ENCODE measurements around the gene HLA-E.
"Not testable (repeated sequence)": the region's sequence is repeated elsewhere in the genome, so short reads cannot be mapped to it uniquely, and the experiment has no call there.

Gene HLA-E

DNA sequence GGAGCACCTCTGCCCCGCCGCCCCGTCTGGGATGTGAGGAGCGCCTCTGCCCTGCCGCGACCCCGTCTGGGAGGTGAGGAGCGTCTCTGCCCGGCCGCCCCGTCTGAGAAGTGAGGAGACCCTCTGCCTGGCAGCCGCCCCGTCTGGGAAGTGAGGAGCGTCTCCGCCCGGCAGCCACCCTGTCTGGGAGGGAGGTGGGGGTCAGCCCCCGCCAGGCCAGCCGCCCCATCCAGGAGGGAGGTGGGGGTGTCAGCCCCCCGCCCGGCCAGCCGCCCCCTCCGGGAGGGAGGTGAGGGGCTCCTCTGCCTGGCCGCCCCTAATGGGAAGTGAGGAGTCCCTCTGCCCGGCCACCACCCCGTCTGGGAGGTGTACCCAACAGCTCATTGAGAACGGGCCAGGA lies 14.2 kb upstream of the HLA-E start:
- not testable (repeated sequence) for DNase-seq (ENCODE audit: low read depth); H3K4me3 ChIP-seq (ENCODE audit: low read depth, low read length)

DNA sequence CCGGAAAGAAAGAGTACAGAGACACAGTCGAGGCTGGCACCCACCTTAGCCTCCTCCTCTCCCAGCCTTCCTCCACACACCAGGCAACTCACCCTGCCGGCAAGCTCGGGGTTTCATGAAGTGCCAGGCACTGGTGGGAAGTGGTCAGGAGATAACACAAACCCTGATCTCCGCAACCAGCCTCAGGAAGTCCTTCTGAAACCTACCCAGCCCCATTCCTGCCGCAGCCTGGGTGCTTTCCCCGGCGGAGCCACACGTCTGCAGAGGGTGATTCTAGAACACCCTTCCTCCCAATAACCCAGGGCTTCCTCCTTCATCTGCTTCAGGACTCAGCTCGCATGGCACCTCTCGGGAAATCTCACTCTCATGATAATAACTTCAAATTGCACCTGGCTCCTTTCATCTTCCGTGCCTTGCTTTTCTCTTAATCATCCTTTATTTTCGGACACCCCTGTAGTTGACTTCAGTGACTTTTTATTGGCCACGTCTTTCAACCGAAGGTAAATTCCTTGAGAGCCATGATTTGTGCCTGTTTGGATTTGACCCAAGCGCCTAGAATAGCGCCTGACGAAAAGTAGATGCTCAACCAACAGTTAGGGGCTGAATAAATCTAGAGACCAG lies 8.7 kb upstream of the HLA-E start:
- no peak for DNase-seq (ENCODE audit: low read depth)
- H3K4me3 ChIP-seq (ENCODE audit: low read depth, low read length) = no peak overlapping the region

- H3K4me3 ChIP-seq (ENCODE audit: low read depth, low read length) = no peak overlapping the region
- no peak for DNase-seq (ENCODE audit: low read depth)
These were observed 7.9 kb upstream of the HLA-E start for GRCh38 chr6:30481211-30481964.

- H3K4me3 ChIP-seq (ENCODE audit: low read depth, low read length) = peak overlapping the region; percentile 11
These were observed 7.2 kb upstream of the HLA-E start for GRCh38 chr6:30481965-30482644.

GRCh38 chr6:30483677-30484279 lies 5.5 kb upstream of the HLA-E start:
- DNase-seq (ENCODE audit: low read depth) = no peak

More at GRCh38 chr6:30481965-30482644, 7.2 kb upstream of the HLA-E start:
- not testable (repeated sequence) for DNase-seq (ENCODE audit: low read depth)

DNA sequence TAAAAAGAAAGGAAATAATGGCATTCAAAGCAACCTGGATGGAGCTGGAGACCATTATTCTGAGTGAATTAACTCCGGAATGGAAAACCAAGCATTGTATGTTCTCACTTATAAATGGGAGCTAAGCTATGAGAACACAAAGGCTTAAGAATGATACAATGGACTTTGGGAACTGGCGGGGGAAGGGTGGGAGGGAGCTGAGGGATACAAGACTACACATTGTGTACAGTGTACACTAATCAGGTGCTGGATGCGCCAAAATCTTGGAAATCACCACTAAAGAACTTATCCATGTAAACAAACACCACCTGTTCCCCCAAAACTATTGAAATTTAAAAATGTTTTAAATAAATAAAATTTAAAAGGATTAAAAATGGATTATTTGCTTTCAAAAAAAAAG lies 4.1 kb upstream of the HLA-E start:
- no peak for DNase-seq (ENCODE audit: low read depth)
- no peak overlapping the region for H3K4me3 ChIP-seq (ENCODE audit: low read depth, low read length)

More at GRCh38 chr6:30483677-30484279, 5.5 kb upstream of the HLA-E start:
- H3K4me3 ChIP-seq (ENCODE audit: low read depth, low read length) = no peak overlapping the region

DNA sequence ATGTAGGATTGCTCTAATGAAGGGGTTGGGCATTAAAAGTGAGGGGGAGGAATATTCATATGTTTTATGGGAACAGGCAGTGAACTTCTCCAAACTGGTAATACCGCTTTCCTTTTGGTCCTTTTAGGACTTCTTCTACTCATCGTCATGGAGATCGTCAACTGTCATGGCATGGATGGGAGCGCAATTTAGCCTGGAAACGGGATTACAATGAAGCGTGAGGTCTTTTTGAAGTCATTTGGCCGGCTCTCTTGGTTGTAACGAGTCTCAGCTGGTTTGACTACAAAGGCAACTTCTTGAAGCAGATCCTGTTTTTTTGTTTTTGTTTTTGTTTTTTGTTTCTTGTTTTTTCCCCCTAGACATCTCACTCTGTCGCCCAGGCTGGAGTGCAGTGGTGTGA lies 1.4 kb upstream of the HLA-E start:
- no peak for DNase-seq (ENCODE audit: low read depth)

DNA sequence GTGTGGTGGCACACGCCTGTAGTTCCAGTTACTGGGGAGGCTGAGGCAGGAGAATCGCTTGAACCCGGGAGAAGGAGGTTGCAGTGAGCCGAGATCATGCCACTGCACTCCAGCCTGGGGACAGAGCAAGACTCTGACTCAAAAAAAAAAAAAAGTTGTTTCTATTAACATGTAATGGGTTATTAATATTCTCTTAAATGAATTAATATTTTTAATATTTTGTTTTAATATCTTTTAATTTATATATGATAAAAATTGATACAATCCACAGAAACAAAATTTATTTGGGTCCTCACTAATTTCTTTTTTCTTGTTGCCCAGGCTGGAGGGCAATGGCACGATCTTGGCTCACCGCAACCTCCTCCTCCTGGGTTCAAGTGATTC lies 620 bp upstream of the HLA-E start:
- peak overlapping the region; percentile 94 for H3K4me3 ChIP-seq (ENCODE audit: low read depth, low read length)
- not testable (repeated sequence) for DNase-seq (ENCODE audit: low read depth)

More for the DNA sequence above, 1.4 kb upstream of the HLA-E start:
- no peak overlapping the region for H3K4me3 ChIP-seq (ENCODE audit: low read depth, low read length)

DNA sequence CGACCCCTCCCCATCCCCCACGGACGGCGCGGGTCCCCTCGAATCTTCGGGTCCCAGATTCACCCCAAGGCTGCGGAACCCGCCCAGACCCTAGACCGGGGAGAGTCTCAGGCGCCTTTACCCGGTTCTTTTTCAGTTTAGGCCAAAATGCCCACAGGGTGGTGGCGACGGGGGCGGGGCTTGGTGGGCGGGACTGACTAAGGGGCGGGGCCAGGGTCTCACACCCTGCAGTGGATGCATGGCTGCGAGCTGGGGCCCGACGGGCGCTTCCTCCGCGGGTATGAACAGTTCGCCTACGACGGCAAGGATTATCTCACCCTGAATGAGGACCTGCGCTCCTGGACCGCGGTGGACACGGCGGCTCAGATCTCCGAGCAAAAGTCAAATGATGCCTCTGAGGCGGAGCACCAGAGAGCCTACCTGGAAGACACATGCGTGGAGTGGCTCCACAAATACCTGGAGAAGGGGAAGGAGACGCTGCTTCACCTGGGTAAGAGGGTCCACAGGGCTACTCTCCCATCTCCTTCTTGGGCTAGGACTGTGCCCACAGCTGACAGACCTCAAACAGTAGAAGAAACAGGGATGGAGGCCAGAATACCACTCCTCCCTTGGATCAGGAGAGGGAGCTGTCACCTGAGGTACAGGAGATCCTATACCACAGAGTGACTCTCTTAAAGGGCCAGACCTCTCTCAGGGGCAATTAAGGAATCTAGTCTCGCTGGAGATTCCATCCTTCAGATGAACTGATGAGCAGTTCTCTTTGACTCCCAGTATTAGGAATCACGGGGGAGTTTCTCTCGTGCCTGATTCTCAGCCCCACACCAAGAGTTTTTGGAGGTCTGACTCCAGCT lies 942 bp downstream of the HLA-E start:
- no peak for DNase-seq (ENCODE audit: low read depth)
- H3K4me3 ChIP-seq (ENCODE audit: low read depth, low read length) = peak overlapping the region; percentile 94

- not testable (repeated sequence) for DNase-seq (ENCODE audit: low read depth); H3K4me3 ChIP-seq (ENCODE audit: low read depth, low read length)
These were observed 2.1 kb downstream of the HLA-E start for GRCh38 chr6:30491291-30491953.

DNA sequence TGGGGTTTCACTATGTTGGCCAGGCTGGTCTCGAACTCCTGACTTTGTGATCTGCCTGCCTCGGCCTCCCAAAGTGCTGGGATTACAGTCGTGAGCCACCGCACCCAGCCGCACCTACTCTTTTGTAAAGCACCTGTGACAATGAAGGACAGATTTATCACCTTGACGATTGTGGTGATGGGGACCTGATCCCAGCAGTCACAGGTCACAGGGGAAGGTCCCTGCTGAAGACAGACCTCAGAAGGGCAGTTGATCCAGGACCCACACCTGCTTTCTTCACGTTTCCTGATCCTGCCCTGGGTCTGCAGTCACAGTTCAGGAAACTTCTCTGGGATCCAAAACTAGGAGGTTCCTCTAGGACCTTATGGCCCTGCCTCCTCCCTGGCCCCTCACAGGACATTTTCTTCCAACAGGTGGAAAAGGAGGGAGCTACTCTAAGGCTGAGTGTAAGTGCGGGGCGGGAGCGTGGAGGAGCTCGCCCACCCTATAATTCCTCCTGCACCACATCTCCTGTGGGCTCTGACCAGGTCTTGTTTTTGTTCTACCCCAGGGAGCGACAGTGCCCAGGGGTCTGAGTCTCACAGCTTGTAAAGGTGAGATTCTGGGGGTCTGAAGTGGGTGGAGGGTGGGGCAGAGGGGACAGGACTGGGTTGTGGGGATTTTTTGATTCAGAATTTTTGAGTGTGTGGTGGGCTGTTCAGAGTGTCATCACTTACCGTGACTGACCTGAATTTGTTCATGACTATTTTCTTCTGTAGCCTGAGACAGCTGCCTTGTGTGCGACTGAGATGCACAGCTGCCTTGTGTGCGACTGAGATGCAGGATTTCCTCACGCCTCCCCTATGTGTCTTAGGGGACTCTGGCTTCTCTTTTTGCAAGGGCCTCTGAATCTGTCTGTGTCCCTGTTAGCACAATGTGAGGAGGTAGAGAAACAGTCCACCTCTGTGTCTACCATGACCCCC lies 3.0 kb downstream of the HLA-E start:
- no peak overlapping the region for H3K4me3 ChIP-seq (ENCODE audit: low read depth, low read length)
- DNase-seq (ENCODE audit: low read depth) = no peak

- no peak for DNase-seq (ENCODE audit: low read depth)
- H3K4me3 ChIP-seq (ENCODE audit: low read depth, low read length) = no peak overlapping the region
These were observed 4.4 kb downstream of the HLA-E start for GRCh38 chr6:30493643-30494250.

- no peak overlapping the region for H3K4me3 ChIP-seq (ENCODE audit: low read depth, low read length)
These were observed 5.1 kb downstream of the HLA-E start for GRCh38 chr6:30494291-30494861.

GRCh38 chr6:30495060-30495459 lies 5.8 kb downstream of the HLA-E start:
- DNase-seq (ENCODE audit: low read depth); H3K4me3 ChIP-seq (ENCODE audit: low read depth, low read length): not testable (repeated sequence)

More at GRCh38 chr6:30494291-30494861, 5.1 kb downstream of the HLA-E start:
- no peak for DNase-seq (ENCODE audit: low read depth)

DNA sequence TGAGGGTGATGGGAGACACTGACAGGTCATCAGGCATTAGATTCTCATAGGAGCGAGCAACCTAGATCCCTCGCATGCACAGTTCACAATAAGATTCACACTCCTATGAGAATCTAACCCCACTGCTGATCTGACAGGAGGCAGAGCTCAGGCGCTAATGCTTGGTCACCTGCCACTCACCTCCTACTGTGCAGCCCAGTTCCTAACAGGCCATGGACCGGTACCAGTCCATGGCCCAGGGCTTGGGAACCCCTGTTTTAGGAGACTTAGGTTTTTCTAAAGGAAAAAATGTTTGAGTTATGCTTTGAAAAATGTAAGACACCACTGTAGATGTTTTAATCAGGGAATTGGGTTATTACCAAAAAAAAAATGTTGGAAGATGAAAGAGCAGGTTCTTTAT lies 6.7 kb downstream of the HLA-E start:
- no peak for DNase-seq (ENCODE audit: low read depth)
- no peak overlapping the region for H3K4me3 ChIP-seq (ENCODE audit: low read depth, low read length)

DNA sequence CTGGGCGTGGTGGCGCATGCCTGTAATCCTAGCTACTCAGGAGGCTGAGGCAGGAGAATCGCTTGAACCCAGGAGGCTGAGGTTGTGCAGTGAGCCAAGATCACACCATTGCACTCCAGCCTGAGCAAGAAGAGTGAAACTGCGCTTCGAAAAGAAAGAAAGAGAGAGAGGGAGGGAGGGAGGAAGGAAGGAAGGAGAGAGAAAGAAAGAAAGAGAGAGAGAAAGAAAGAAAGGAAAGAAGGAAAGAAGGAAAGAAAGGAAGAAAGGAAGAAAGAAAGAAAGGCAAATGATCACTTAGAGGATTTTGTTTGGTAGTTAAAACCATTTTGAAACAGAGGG lies 7.9 kb downstream of the HLA-E start:
- DNase-seq (ENCODE audit: low read depth) = not testable (repeated sequence)

GRCh38 chr6:30497714-30498113 lies 8.4 kb downstream of the HLA-E start:
- no peak for DNase-seq (ENCODE audit: low read depth)
- no peak overlapping the region for H3K4me3 ChIP-seq (ENCODE audit: low read depth, low read length)

More for the DNA sequence above, 7.9 kb downstream of the HLA-E start:
- not testable (repeated sequence) for H3K4me3 ChIP-seq (ENCODE audit: low read depth, low read length)
